T-helper 1 cell treated with Interleukin-12 subunit alpha and Interleukin-12 subunit beta and Interleukin-4 antibody, amounts not matched to agents 30 μg/mL and 1 μg/mL, for 36 hours (primary cell): ENCODE measurements around the gene TESPA1.

Experiments
- H3K27ac Mint-ChIP-seq: one replicate; pipeline ENCODE4 v1.8.0; 2021; ENCODE audit warnings: mild to moderate bottlenecking, mixed read lengths
- H3K27me3 Mint-ChIP-seq: one replicate; pipeline ENCODE4 v1.8.0; 2021; ENCODE audit warnings: low read depth, mixed read lengths
- H3K36me3 Mint-ChIP-seq: one replicate; pipeline ENCODE4 v1.8.0; 2021; ENCODE audit warnings: low read depth, mixed read lengths
- H3K4me1 Mint-ChIP-seq: one replicate; pipeline ENCODE4 v1.8.0; 2021; ENCODE audit warnings: low read depth, mixed read lengths
- H3K4me3 Mint-ChIP-seq: one replicate; pipeline ENCODE4 v1.8.0; 2021; ENCODE audit warnings: mild to moderate bottlenecking, moderate library complexity, mixed read lengths
- H3K9me3 Mint-ChIP-seq: one replicate; pipeline ENCODE4 v1.8.0; 2021; ENCODE audit warnings: mixed read lengths

Gene TESPA1

GRCh38 chr12:54984658-54985376 lies at the start of gene TESPA1:
Gene TESPA1, minus strand, starts transcription at chr12:54984762. Its CDS starts 10,200 bp downstream, at chr12:54974562.
- H3K36me3 Mint-ChIP-seq = peaks cover 40% of the 10 kb centered on the region
- H3K9me3 Mint-ChIP-seq = no peaks in the 10 kb centered on the region
- H3K27ac Mint-ChIP-seq = peak within 1 kb of the TSS; percentile 90
- H3K4me1 Mint-ChIP-seq = peaks cover 57% of the 10 kb centered on the region
- H3K4me3 Mint-ChIP-seq = peak within 1 kb of the TSS; percentile 92
- no peaks in the 10 kb centered on the region for H3K27me3 Mint-ChIP-seq

- H3K4me1 Mint-ChIP-seq = peaks cover 16% of the 10 kb centered on the region
- H3K36me3 Mint-ChIP-seq = peaks cover 3% of the 10 kb centered on the region
- H3K9me3 Mint-ChIP-seq = no peaks in the 10 kb centered on the region
- H3K27me3 Mint-ChIP-seq = peaks cover 32% of the 10 kb centered on the region
- no peak overlapping the region for H3K27ac Mint-ChIP-seq
- no peak overlapping the region for H3K4me3 Mint-ChIP-seq
These were observed 49.7 kb upstream of the TESPA1 start for GRCh38 chr12:55034218-55034617.

GRCh38 chr12:55025508-55025907 lies 40.9 kb upstream of the TESPA1 start:
- Mint-ChIP-seq H3K9me3 (no peaks in the 10 kb centered on the region), H3K27me3 (peaks cover 47% of the 10 kb centered on the region), H3K4me1 (no peaks in the 10 kb centered on the region), H3K36me3 (no peaks in the 10 kb centered on the region), H3K4me3 (no peak overlapping the region), H3K27ac (no peak overlapping the region)

- Mint-ChIP-seq H3K27me3 (peaks cover 51% of the 10 kb centered on the region), H3K9me3 (no peaks in the 10 kb centered on the region), H3K36me3 (no peaks in the 10 kb centered on the region), H3K4me1 (no peaks in the 10 kb centered on the region), H3K4me3 (no peak overlapping the region), H3K27ac (no peak overlapping the region)
These were observed 40.0 kb upstream of the TESPA1 start for GRCh38 chr12:55024575-55024974.

GRCh38 chr12:55019784-55020183 lies 35.2 kb upstream of the TESPA1 start, which contains the start of gene NEUROD4:
Gene NEUROD4, plus strand, starts transcription at chr12:55019974. Its CDS starts 6,466 bp downstream, at chr12:55026440.
- Mint-ChIP-seq H3K36me3 (no peaks in the 10 kb centered on the region), H3K27me3 (peaks cover 59% of the 10 kb centered on the region)

GRCh38 chr12:55017416-55017925 lies 32.9 kb upstream of the TESPA1 start:
- peaks cover 46% of the 10 kb centered on the region for H3K27me3 Mint-ChIP-seq
- H3K4me1 Mint-ChIP-seq = no peaks in the 10 kb centered on the region
- H3K9me3 Mint-ChIP-seq = peaks cover 6% of the 10 kb centered on the region
- H3K36me3 Mint-ChIP-seq = no peaks in the 10 kb centered on the region
- no peak overlapping the region for H3K27ac Mint-ChIP-seq
- no peak overlapping the region for H3K4me3 Mint-ChIP-seq

More at GRCh38 chr12:55019784-55020183, 35.2 kb upstream of the TESPA1 start, which contains the start of gene NEUROD4:
- Mint-ChIP-seq H3K27ac (no peak within 1 kb of the TSS), H3K4me3 (no peak within 1 kb of the TSS), H3K4me1 (no peaks in the 10 kb centered on the region), H3K9me3 (no peaks in the 10 kb centered on the region)

- no peak overlapping the region for H3K4me3 Mint-ChIP-seq
These were observed 24.5 kb upstream of the TESPA1 start for GRCh38 chr12:55008944-55009585.

GRCh38 chr12:55002355-55002754 lies 17.8 kb upstream of the TESPA1 start:
- no peaks in the 10 kb centered on the region for H3K27me3 Mint-ChIP-seq

More at GRCh38 chr12:55008944-55009585, 24.5 kb upstream of the TESPA1 start:
- Mint-ChIP-seq H3K27me3 (peaks cover 14% of the 10 kb centered on the region), H3K27ac (no peak overlapping the region), H3K4me1 (no peaks in the 10 kb centered on the region), H3K9me3 (peaks cover 12% of the 10 kb centered on the region), H3K36me3 (no peaks in the 10 kb centered on the region)

GRCh38 chr12:55001198-55001868 lies 16.8 kb upstream of the TESPA1 start:
- H3K27ac Mint-ChIP-seq = no peak overlapping the region
- H3K4me3 Mint-ChIP-seq = no peak overlapping the region
- no peaks in the 10 kb centered on the region for H3K27me3 Mint-ChIP-seq
- peaks cover 5% of the 10 kb centered on the region for H3K4me1 Mint-ChIP-seq
- H3K36me3 Mint-ChIP-seq = no peaks in the 10 kb centered on the region
- H3K9me3 Mint-ChIP-seq = no peaks in the 10 kb centered on the region

More at GRCh38 chr12:55002355-55002754, 17.8 kb upstream of the TESPA1 start:
- Mint-ChIP-seq H3K9me3 (peaks cover 5% of the 10 kb centered on the region), H3K27ac (no peak overlapping the region), H3K4me3 (no peak overlapping the region), H3K36me3 (no peaks in the 10 kb centered on the region), H3K4me1 (peaks cover 5% of the 10 kb centered on the region)

- Mint-ChIP-seq H3K27me3 (no peaks in the 10 kb centered on the region), H3K9me3 (no peaks in the 10 kb centered on the region), H3K4me1 (peaks cover 5% of the 10 kb centered on the region), H3K27ac (no peak overlapping the region), H3K36me3 (no peaks in the 10 kb centered on the region), H3K4me3 (no peak overlapping the region)
These were observed 14.5 kb upstream of the TESPA1 start for GRCh38 chr12:54998958-54999510.

- Mint-ChIP-seq H3K36me3 (no peaks in the 10 kb centered on the region), H3K4me3 (no peak overlapping the region), H3K4me1 (peaks cover 8% of the 10 kb centered on the region), H3K27ac (no peak overlapping the region), H3K27me3 (no peaks in the 10 kb centered on the region), H3K9me3 (no peaks in the 10 kb centered on the region)
These were observed 13.5 kb upstream of the TESPA1 start for GRCh38 chr12:54997929-54998522.

GRCh38 chr12:54996205-54996604 lies 11.6 kb upstream of the TESPA1 start:
- H3K4me1 Mint-ChIP-seq = peaks cover 18% of the 10 kb centered on the region
- no peaks in the 10 kb centered on the region for H3K27me3 Mint-ChIP-seq
- no peaks in the 10 kb centered on the region for H3K36me3 Mint-ChIP-seq
- no peak overlapping the region for H3K4me3 Mint-ChIP-seq
- no peaks in the 10 kb centered on the region for H3K9me3 Mint-ChIP-seq
- H3K27ac Mint-ChIP-seq = no peak overlapping the region

- Mint-ChIP-seq H3K4me1 (peaks cover 38% of the 10 kb centered on the region), H3K9me3 (no peaks in the 10 kb centered on the region), H3K36me3 (peaks cover 4% of the 10 kb centered on the region), H3K4me3 (no peak overlapping the region), H3K27me3 (no peaks in the 10 kb centered on the region), H3K27ac (no peak overlapping the region)
These were observed 8.7 kb upstream of the TESPA1 start for GRCh38 chr12:54993181-54993835.
